ENCODE data around the gene FOXC1. TPM values are rescaled to one million over a fixed set of nuclear protein-coding genes. Genes with fewer than 3 reads are reported as not detected.

FOXC1 gene
- total and polyA plus RNA-seq, 2 of the 13 experiments (the other 11 are each of a cell fraction or from before 2014, with no cell fraction given) = 0.44 to 0.55 TPM

GRCh38 chr6:1659816-1660215, 50.1 kb downstream of the FOXC1 start (continued):
- no peak for TF ChIP-seq ZNF850 (CRISPR knock-in tag; conservative IDR thresholded peaks at IDR 0.05)
- no peak for TF ChIP-seq NCOA5 (CRISPR knock-in tag; IDR thresholded peaks at IDR 0.05)
- TF ChIP-seq ZSCAN9 (CRISPR knock-in tag; IDR thresholded peaks at IDR 0.05; ENCODE audit: borderline replicate concordance) = no peak
- no peak for TF ChIP-seq KDM5B (CRISPR knock-in tag; IDR thresholded peaks at IDR 0.05; ENCODE audit: borderline replicate concordance)

DNA sequence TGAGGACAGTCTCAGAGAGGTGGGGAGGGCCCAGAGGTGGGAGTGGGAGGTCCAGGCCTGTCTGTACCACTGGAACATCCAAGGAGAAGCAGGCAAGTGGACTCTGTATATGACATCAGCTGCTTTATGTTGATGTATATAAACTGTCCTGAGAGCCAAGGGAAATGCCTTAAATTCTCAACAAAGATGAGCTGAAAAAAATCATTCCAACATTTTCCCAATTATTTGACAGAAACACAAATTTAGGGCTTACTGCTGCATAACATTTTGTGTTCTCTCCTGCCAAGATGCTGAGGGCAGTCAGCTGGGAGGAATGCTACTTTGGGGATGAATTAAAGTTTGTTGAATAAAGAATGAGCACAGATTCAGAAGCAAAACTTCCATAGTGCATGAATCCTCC, 52.8 kb downstream of the FOXC1 start:
- in situ Hi-C loops (cut with HindIII; ENCODE audit: extremely low pct_ligation_motif_present, low pct_unique_long_range_greater_than_20kb) = no loop called here
- Histone ChIP-seq H3K4me2 (ENCODE audit: low read depth, low read length) (no peak overlapping the region), H3K9me3 (ENCODE audit: low read length) (no peaks in the 10 kb centered on the region), H3K4me1 (ENCODE audit: insufficient read depth, low read length) (no peaks in the 10 kb centered on the region), H2AFZ (ENCODE audit: low read length) (no peak overlapping the region), H3K4me3 (replicated peaks in 1 of 3; ENCODE audit: insufficient read depth in 1 of 3, low read depth in 2 of 3, low read length in 3 of 3) (no peak overlapping the region), H3K36me3 (replicated peaks in 1 of 2; ENCODE audit: control insufficient read depth in 1 of 2, insufficient read depth in 2 of 2, low read length in 2 of 2) (peaks cover 8 to 27% of the 10 kb centered on the region in 2 experiments; a peak in 4 of 5 replicates), H3K79me2 (ENCODE audit: insufficient read depth, low read length) (no peaks in the 10 kb centered on the region), H3K9ac (ENCODE audit: insufficient read depth, low read depth, low read length) (no peak overlapping the region), H4K20me1 (ENCODE audit: insufficient read depth, low read length) (no peaks in the 10 kb centered on the region), H3K27ac (ENCODE audit: extremely low read length, insufficient read depth, low read length) (no peak overlapping the region), H3K27me3 (ENCODE audit: control insufficient read depth in 1 of 2, insufficient read depth in 2 of 2, low read length in 2 of 2) (no peaks in the 10 kb centered on the region)
- no TSS peak for BruUV-seq (replicated peaks)
- ATAC-seq = no peak
- no peak for DNase-seq (ENCODE audit: low spot score)
- CTCF ChIA-PET (ENCODE audit: low intra/inter-chr PET ratio, low total read pairs) = no interaction called here
- no peak for TF ChIP-seq MAFF (IDR thresholded peaks at IDR 0.05; ENCODE audit: low read depth, low read length)
- TF ChIP-seq TP53 (CRISPR knock-in tag; conservative IDR thresholded peaks at IDR 0.05) = no peak
- no peak for TF ChIP-seq ZNF747 (CRISPR knock-in tag; IDR thresholded peaks at IDR 0.05; ENCODE audit: borderline replicate concordance)
- TF ChIP-seq ZNF639 (CRISPR knock-in tag; conservative IDR thresholded peaks at IDR 0.05) = no peak
- no peak for TF ChIP-seq ZNF850 (CRISPR knock-in tag; conservative IDR thresholded peaks at IDR 0.05)
- TF ChIP-seq SOX6 (IDR thresholded peaks at IDR 0.05) = no peak
- TF ChIP-seq SOX6 (CRISPR knock-in tag; IDR thresholded peaks at IDR 0.05) = no peak
- TF ChIP-seq ZNF547 (CRISPR knock-in tag; IDR thresholded peaks at IDR 0.05) = no peak
- TF ChIP-seq CENPX (CRISPR knock-in tag; IDR thresholded peaks at IDR 0.05) = no peak
- TF ChIP-seq, protein P1, sequence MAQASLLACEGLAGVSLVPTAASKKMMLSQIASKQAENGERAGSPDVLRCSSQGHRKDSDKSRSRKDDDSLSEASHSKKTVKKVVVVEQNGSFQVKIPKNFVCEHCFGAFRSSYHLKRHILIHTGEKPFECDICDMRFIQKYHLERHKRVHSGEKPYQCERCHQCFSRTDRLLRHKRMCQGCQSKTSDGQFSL (CRISPR knock-in tag; IDR thresholded peaks at IDR 0.05) = no peak
- TF ChIP-seq MXI1 (IDR thresholded peaks at IDR 0.05; ENCODE audit: borderline replicate concordance, low read depth, low read length) = no peak
- TF ChIP-seq ZHX1 (CRISPR knock-in tag; IDR thresholded peaks at IDR 0.05; ENCODE audit: low read depth) = no peak
- TF ChIP-seq GATAD1 (CRISPR knock-in tag; IDR thresholded peaks at IDR 0.05) = no peak
- TF ChIP-seq EZH2 (conservative IDR thresholded peaks at IDR 0.05; ENCODE audit: low read depth, low read length) = no peak
- TF ChIP-seq ZNF337 (CRISPR knock-in tag; IDR thresholded peaks at IDR 0.05; ENCODE audit: borderline replicate concordance, low read depth) = no peak
- no peak for TF ChIP-seq NFATC3 (CRISPR knock-in tag; IDR thresholded peaks at IDR 0.05)
- no peak for TF ChIP-seq PCBP2 (optimal IDR thresholded peaks at IDR 0.05; ENCODE audit: low read depth, low read length, poor library complexity, severe bottlenecking)
- no peak for TF ChIP-seq ZNF7 (CRISPR knock-in tag; IDR thresholded peaks at IDR 0.05)
- no peak for TF ChIP-seq SUZ12 (IDR thresholded peaks at IDR 0.05; ENCODE audit: low read depth, low read length)
- intact Hi-C loops (cut with micrococcal nuclease; ENCODE audit: unreplicated experiment) = no loop called here
- FAIRE-seq = no peak
- POLR2A ChIA-PET = no interaction called here

Measured in HepG2 (cell line).